Liver (tissue), 9 donors: ENCODE data around the gene PRR23E. TPM values are rescaled to one million over a fixed set of nuclear protein-coding genes. Genes with fewer than 3 reads are reported as not detected.

Source experiments
- DNase-seq: peaks from one replicate; pipeline ENCODE4 v3.0.0-alpha.2; 2017; ENCODE audit warnings: low spot score
- H3K27ac ChIP-seq, 2 donors: one replicate each; pipeline ENCODE4 v1.7.0; 2013; ENCODE audit warnings: inconsistent platforms in 2 of 2, low read length in 2 of 2, control low read depth in 1 of 2, low read depth in 1 of 2, mild to moderate bottlenecking in 1 of 2
- H3K27me3 ChIP-seq, 4 donors: one replicate each; pipeline versions ENCODE4 v1.6.1 to v1.7.0; 2013; ENCODE audit warnings: low read length in 3 of 4, inconsistent platforms in 1 of 4, mild to moderate bottlenecking in 1 of 4, moderate library complexity in 1 of 4; ENCODE audit not compliant: control insufficient read depth in 4 of 4, insufficient read depth in 4 of 4
- H3K36me3 ChIP-seq, 4 donors: one replicate each; pipeline versions ENCODE4 v1.6.1 to v1.7.0; 2013; ENCODE audit warnings: low read length in 3 of 4, mild to moderate bottlenecking in 3 of 4, low read depth in 1 of 4, moderate library complexity in 1 of 4; ENCODE audit not compliant: control insufficient read depth in 4 of 4, insufficient read depth in 3 of 4
- H3K4me1 ChIP-seq, 4 donors: one replicate each; pipeline versions ENCODE4 v1.6.1 to v1.7.0; 2013; ENCODE audit warnings: low read length in 3 of 4, mild to moderate bottlenecking in 3 of 4, moderate library complexity in 1 of 4; ENCODE audit not compliant: control insufficient read depth in 4 of 4, insufficient read depth in 4 of 4
- H3K4me3 ChIP-seq, 3 donors: one replicate each; pipeline versions ENCODE4 v1.6.1 to v1.7.0; 2013; ENCODE audit warnings: low read length in 3 of 3, control low read depth in 1 of 3, low read depth in 1 of 3, mild to moderate bottlenecking in 1 of 3
- H3K9ac ChIP-seq, 2 donors: one replicate each; pipeline ENCODE4 v1.7.0; 2013; ENCODE audit warnings: low read length in 2 of 2, mild to moderate bottlenecking in 2 of 2, moderate library complexity in 2 of 2, control low read depth in 1 of 2, low read depth in 1 of 2
- H3K9me3 ChIP-seq, 4 donors: one replicate each; pipeline versions ENCODE4 v1.6.1 to v1.7.0; 2013; ENCODE audit warnings: low read length in 3 of 4; ENCODE audit not compliant: control insufficient read depth in 4 of 4
- ATF3 ChIP-seq: IDR thresholded peaks from 2 replicates; pipeline ENCODE4 v1.6.1; 2016; ENCODE audit warnings: antibody characterized with exemption
- CTCF ChIP-seq: fragments of 150-350 bp; IDR thresholded peaks from 2 replicates; pipeline ENCODE4 v1.5.1; 2017; ENCODE audit warnings: improper control_type of control experiment, low read depth, low read length; ENCODE audit not compliant: missing input control
- EGR1 ChIP-seq, 2 donors: IDR thresholded peaks; 2 replicates each; pipeline ENCODE4 v1.6.1; 2016 to 2018; ENCODE audit warnings: antibody characterized with exemption in 2 of 2, low read depth in 2 of 2
- FOXA1 ChIP-seq: IDR thresholded peaks from 2 replicates; pipeline ENCODE4 v1.6.1; 2016; ENCODE audit warnings: antibody characterized with exemption
- FOXA2 ChIP-seq: IDR thresholded peaks from 2 replicates; pipeline ENCODE4 v1.6.1; 2016; ENCODE audit warnings: antibody characterized with exemption
- HNF4A ChIP-seq, 2 donors: conservative IDR thresholded peaks; 2 replicates each; pipeline ENCODE4 v1.6.1; 2016; ENCODE audit warnings: antibody characterized with exemption in 2 of 2, mild to moderate bottlenecking in 2 of 2
- HNF4G ChIP-seq: IDR thresholded peaks from 2 replicates; pipeline ENCODE4 v1.6.1; 2016; ENCODE audit warnings: antibody characterized with exemption
- JUND ChIP-seq, 2 donors: IDR thresholded peaks; 2 replicates each; pipeline ENCODE4 v1.6.1; 2016; ENCODE audit warnings: antibody characterized with exemption in 2 of 2
- NR2F2 ChIP-seq: IDR thresholded peaks from 2 replicates; pipeline ENCODE4 v1.6.1; 2016; ENCODE audit warnings: antibody characterized with exemption
- RAD21 ChIP-seq, 2 donors: IDR thresholded peaks; 2 replicates each; pipeline ENCODE4 v1.6.1; 2016; ENCODE audit warnings: antibody characterized with exemption in 2 of 2, mild to moderate bottlenecking in 2 of 2
- REST ChIP-seq: IDR thresholded peaks from 2 replicates; pipeline ENCODE4 v1.6.1; 2016; ENCODE audit warnings: antibody characterized with exemption, mild to moderate bottlenecking
- RXRA ChIP-seq, 2 donors: IDR thresholded peaks; 2 replicates each; pipeline ENCODE4 v1.6.1; 2017 to 2018; ENCODE audit warnings: antibody characterized with exemption in 2 of 2, mild to moderate bottlenecking in 1 of 2
- SP1 ChIP-seq: IDR thresholded peaks from 2 replicates; pipeline ENCODE4 v1.6.1; 2018; ENCODE audit warnings: antibody characterized with exemption, mild to moderate bottlenecking
- TAF1 ChIP-seq: conservative IDR thresholded peaks from 2 replicates; pipeline ENCODE4 v1.6.1; 2016; ENCODE audit warnings: antibody characterized with exemption, mild to moderate bottlenecking
- ZBTB33 ChIP-seq: IDR thresholded peaks from 2 replicates; pipeline ENCODE4 v1.6.1; 2016; ENCODE audit warnings: antibody characterized with exemption
- WGBS: extraction: QIAGEN DNeasy Blood & Tissue Kit; methylation state at CpG from one replicate; pipeline ENCODE4 v1.1.7; 2013; 5-methylcytosine and 5-hydroxymethylcytosine counted together
- polyA plus RNA-seq, 2 donors: library from polyadenylated mRNA; stranded (reverse) in 1 of 2; unstranded in 1 of 2; fragments of 200-250 nt in 1 of 2; fragments of >200 nt in 1 of 2; fragmentation: Nextera tagmentation in 1 of 2; extraction: Ambion mirVana in 1 of 2; gene quantifications; one replicate each; pipeline versions ENCODE4 v1.2.1 to v1.2.3, GENCODE V29; 2013 to 2015
- total RNA-seq, 2 donors: library from RNA; depleted of rRNA; stranded (reverse); fragments of >200 nt; gene quantifications; one replicate each; pipeline ENCODE4 v1.2.3, GENCODE V29; 2014
- TF ChIP-seq, protein P1 (sequence below): IDR thresholded peaks from 2 replicates; pipeline ENCODE4 v1.6.1; 2016; ENCODE audit warnings: antibody characterized with exemption
- donor health status: healthy.
- donor health status: healthy.
- donor health status: healthy.
- donor health status: healthy.
- donor health status: healthy.

PRR23E gene
- total and polyA plus RNA-seq, 4 donors: not detected

DNA sequence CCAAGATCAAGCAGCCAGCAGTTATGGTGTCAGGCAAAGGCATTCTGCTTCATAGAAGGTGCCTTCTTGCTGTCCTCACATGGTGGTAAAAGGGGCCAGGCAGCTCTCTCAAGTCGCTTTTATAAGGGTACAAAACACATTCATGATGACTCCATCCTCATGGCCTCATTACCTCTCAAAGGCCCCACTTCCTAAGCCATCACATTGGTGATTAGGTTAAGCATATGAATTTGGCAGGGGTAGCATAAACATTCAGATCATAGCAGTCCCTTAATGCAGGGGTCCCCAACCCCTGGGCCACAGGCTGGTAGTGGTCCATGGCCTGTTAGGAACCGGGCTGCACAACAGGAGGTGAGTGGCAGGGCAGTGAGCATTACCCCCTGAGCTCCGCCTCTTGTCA is 42.8 kb downstream of the PRR23E start:
- no peak overlapping the region for H3K4me3 ChIP-seq
- 59% methylated on average over 3 of the region's 3 CpGs for whole genome bisulfite sequencing
- TF ChIP-seq, protein P1, sequence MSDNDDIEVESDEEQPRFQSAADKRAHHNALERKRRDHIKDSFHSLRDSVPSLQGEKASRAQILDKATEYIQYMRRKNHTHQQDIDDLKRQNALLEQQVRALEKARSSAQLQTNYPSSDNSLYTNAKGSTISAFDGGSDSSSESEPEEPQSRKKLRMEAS: no peak
- no peak for TF ChIP-seq EGR1 (IDR thresholded peaks at IDR 0.05; ENCODE audit: low read depth in 2 of 2)
- no peaks in the 10 kb centered on the region for H3K36me3 ChIP-seq
- DNase-seq: no peak
- H3K9ac ChIP-seq: no peak overlapping the region
- H3K27me3 ChIP-seq: no peaks in the 10 kb centered on the region
- H3K4me1 ChIP-seq: no peaks in the 10 kb centered on the region
- H3K27ac ChIP-seq: no peak overlapping the region
- peaks cover 0 to 4% (median 0%) of the 10 kb centered on the region in 4 donors for H3K9me3 ChIP-seq

DNA sequence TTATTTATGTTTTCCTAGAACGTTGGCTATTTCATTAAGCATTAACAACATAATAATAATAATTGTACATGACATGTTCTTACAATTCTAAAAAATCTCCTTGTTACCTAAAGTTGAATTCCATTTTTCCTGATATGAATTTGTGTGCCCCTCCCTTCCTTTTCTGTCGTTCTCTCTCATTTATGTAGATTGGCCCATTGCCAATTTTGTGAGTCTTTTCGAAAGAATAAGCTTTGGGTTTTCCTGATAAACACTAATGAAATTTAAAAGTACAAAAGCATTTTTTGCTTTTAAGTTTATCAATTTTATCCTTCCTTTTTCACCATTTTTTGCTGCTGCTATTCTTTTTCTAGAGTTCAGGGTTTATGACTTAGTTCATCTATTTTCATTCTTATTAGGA is 44.9 kb downstream of the PRR23E start:
- H3K4me3 ChIP-seq: no peak overlapping the region
- H3K27me3 ChIP-seq: no peaks in the 10 kb centered on the region
- no peak overlapping the region for H3K27ac ChIP-seq
- H3K4me1 ChIP-seq: no peaks in the 10 kb centered on the region
- no peak for DNase-seq
- no peaks in the 10 kb centered on the region for H3K36me3 ChIP-seq
- 48% methylated on average over 3 of the region's 3 CpGs for WGBS
- TF ChIP-seq TAF1 (no peak), JUND (IDR thresholded peaks at IDR 0.05) (no peak), ZBTB33 (no peak), REST (no peak), HNF4A (conservative IDR thresholded peaks at IDR 0.05) (no peak), RAD21 (IDR thresholded peaks at IDR 0.05) (no peak), EGR1 (IDR thresholded peaks at IDR 0.05; ENCODE audit: low read depth in 2 of 2) (no peak), FOXA2 (no peak), ATF3 (no peak), RXRA (IDR thresholded peaks at IDR 0.05) (no peak), SP1 (no peak), FOXA1 (no peak), HNF4G (no peak), NR2F2 (no peak), CTCF (no peak)
- TF ChIP-seq, protein P1: no peak
- H3K9ac ChIP-seq: no peak overlapping the region
- H3K9me3 ChIP-seq: peaks cover 0 to 4% (median 1%) of the 10 kb centered on the region in 4 donors
